ENCODE measurements around the gene MOSPD2.

Gene MOSPD2

GRCh38 chrX:14915596-14915995 is 42.4 kb downstream of the MOSPD2 start:
- DNase-seq (ENCODE audit: low spot score), result no peak

DNA sequence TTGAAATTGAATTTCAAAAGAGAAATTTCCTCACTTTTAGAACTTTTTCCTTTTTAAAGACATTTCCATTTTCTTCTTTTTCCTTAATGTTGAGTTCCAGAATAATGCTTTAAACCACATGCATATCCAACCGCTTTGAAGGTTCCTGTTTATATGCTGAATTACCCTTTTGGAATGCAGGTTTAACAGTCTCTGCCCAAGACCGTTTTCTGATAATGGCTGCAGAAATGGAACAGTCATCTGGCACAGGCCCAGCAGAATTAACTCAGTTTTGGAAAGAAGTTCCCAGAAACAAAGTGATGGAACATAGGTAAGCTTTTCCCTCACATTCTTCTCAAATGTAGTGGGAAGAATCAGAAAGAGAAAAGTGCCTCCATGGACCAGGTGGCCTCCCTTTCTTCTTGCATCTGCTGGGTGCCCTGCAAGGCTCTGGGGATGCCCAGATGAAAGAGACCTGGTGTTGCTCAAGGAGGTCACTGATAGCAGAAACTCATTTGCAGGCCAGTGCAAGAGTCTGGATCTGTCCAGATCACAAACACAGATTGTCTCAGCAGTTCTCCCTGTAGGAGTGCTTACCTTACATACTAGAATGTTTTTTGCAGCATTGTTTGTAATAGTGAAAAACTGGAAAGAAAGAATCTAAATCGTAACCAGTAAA is 42.9 kb downstream of the MOSPD2 start:
- no peak for DNase-seq (ENCODE audit: low spot score)

GRCh38 chrX:14919407-14919806 is 46.2 kb downstream of the MOSPD2 start:
- DNase-seq (ENCODE audit: low spot score), result no peak

- no peak for DNase-seq (ENCODE audit: low spot score)
Observed at GRCh38 chrX:14920196-14920595, 47.0 kb downstream of the MOSPD2 start.

DNA sequence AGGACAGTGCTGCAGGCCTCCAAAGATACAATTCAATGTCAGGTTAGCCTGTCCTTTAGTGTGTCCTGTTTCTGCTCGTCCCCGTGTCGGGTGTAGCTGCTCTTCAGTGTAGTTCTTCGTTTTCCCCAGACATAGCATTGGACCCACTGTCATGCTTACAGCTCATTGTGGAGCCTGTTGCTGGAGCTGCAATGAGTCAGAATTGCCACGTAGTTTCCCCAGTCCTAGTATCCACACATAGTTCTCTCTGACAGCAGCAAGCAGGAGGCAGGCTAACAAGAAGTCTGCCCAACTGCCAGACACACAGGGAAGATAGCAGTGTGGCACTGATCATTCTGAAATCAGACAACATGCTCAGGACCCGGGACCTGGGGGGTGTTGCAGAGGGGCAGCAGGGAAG is 49.2 kb downstream of the MOSPD2 start:
- no peak for DNase-seq (ENCODE audit: low spot score)

DNA sequence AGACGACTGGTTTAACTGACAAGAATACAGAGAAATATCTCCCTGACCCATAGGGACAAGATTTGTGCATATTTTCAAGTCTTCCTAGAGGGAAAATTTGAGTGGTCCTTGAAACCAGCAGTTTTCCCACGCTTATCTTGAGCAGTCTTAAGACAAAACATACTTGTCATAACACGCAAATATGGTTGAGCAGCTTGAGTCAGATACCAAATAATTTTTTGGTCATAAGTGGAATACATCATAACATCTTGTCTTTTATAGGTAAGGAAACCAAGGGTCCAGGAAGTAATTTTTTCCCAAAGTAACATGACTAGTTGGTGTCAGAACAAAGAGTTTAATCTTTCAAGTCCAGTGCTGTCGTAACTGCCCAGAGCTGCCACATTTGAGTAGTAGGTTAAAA is 50.5 kb downstream of the MOSPD2 start:
- no peak for DNase-seq (ENCODE audit: low spot score)

GRCh38 chrX:14926471-14926870 is 53.2 kb downstream of the MOSPD2 start:
- no peak for DNase-seq (ENCODE audit: low spot score)

DNA sequence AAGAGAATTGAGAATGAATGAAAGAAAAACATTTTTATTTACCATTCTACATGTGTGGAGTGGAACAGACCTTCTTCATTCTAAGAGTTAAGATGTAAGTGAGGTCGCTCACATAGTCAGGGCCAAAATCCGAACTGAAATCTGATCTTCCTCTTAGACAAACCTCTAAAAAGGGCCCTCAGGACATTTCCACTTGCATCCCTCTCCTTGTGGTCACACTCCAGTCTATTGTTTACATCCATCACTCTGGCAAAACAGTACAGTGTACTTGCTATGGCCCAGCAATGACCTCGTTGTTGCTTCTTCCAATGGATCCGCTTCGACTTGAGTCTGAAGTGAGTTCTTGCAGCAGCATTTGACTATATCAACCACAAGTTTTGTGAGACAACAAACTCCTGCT is 54.2 kb downstream of the MOSPD2 start:
- DNase-seq (ENCODE audit: low spot score), result no peak

DNA sequence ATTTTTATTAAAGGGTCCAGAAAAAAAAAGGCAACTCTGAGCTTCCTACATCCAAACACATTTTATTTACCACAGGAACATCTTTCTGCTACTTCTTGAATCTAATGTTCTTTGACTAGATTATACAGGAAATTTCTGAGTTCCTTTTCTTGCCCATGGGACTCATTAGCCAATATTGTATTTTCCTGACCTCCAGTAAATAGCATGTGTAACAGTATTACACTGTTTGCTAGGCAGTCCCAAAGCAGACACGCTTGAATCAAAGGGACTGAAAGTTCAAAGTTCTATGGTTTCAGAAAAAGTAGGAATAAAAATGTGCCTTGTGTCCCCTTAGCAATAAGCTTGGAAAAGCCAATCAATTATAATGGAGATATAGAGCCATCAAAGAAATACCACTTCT is 57.4 kb downstream of the MOSPD2 start:
- no peak for DNase-seq (ENCODE audit: low spot score)

DNA sequence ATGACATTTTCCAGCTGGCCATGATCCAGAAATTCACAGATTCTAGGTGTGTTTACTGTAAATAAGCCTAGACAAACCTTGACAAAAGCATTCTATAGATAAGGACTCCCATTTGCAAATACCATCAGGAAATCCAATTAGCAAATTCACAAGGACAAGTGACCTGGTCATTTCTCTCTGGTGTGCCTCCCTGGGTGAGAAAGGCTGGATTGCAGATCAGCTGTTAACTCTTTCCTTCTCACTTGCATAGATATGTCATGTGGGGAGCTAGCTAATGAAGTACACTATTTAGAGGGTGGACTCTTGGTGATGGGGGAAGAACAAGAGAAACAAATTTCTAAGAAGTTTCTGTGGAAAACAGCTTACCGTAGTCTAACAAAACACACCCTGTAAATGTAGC is 58.9 kb downstream of the MOSPD2 start:
- DNase-seq (ENCODE audit: low spot score), result no peak

DNA sequence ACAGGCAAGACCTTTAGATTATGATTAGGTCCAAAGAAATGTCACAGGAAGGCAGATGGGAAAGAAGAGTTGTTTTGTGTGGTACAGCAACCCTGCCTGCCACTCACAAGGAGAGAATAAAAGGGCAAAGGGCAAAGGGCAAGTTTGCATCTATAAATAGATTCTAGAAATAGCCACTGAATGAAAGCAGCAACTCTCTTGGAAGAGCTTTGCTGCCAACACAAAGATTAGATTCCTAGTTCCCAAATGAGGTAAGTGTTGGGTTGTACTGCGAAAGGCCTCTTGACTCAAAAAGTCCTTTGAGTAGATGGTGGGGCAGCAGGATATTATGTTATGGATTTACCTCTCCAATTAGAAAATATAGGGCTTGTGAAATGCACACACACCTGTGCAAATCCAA is 61.2 kb downstream of the MOSPD2 start:
- no peak for DNase-seq (ENCODE audit: low spot score)

DNA sequence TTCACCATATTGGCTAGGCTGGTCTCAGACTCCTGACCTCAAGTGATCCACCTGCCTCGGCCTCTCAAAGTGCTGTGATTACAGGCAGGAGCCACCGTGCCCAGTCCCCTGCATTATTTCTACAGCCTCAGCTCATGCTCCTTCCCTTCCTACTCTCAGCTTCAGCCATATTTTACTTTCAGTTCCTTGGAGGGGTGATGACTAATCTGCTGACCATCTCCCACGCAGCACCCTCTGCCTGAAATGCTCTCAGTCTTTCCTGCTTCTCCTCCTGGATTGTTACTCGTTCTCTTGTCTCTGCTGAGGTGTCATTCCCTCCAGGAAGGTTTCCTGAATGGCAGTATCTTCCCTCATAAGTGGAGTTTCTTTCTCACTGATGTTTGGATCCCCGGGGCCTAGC is 63.3 kb downstream of the MOSPD2 start:
- DNase-seq (ENCODE audit: low spot score), result no peak

- no peak for DNase-seq (ENCODE audit: low spot score)
Observed at GRCh38 chrX:14939644-14940043, 66.4 kb downstream of the MOSPD2 start.

DNA sequence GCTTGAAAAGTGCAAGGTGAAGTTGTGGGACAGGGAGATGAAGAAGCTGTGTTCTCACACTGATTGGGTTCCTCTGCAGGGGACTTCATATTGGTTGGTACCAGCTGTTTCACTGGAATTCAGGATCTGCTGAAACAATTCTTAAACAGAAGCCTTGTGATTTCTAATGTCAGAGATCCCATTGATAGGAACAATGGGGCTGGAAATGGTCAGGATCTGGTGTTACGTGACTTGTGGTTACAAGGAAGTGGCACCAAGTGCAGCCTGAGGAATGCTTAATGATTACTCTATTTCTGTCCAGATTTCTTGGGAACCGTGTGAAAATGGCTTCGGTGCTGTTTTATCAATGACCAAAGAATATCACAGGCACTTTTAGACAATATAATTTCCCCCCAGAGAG is 68.1 kb downstream of the MOSPD2 start:
- no peak for DNase-seq (ENCODE audit: low spot score)

DNA sequence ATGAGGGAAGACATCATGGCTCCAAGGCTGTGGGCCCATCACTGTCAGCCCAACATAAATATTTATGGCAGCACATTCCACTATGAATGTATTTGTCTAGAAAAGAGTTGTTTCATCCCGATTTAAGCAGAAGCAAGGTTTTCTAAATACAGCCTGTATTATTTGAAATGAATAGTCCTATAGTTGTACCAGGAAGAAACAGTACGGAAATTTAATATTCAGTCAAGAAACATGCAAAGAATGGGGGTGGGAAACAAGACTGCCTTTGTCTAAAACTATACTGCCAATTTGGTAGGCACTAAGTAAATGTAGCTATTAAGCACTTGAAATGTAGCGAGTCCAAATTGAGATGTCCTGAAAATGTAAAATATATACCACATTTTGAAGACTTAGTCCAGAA is 69.1 kb downstream of the MOSPD2 start:
- DNase-seq (ENCODE audit: low spot score), result no peak

DNA sequence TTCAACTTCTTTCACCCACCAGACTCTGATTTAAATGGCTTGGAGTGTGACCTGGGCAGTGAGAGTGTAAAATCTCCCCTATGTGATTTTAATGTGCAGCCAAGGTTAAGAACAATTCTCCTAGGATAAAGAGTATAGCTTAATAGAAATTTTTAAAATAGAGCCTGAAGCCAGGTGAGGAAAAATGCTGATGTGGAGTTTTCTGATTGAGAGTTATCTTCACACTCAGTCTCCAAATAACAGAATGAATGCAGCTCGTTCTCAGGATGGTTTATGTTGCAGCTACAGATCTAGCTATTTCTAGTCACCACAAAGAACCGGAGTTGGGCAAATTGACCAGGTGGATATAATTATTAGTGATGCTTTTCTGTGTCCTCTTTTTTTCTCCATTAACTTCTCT is 70.7 kb downstream of the MOSPD2 start:
- no peak for DNase-seq (ENCODE audit: low spot score)

DNA sequence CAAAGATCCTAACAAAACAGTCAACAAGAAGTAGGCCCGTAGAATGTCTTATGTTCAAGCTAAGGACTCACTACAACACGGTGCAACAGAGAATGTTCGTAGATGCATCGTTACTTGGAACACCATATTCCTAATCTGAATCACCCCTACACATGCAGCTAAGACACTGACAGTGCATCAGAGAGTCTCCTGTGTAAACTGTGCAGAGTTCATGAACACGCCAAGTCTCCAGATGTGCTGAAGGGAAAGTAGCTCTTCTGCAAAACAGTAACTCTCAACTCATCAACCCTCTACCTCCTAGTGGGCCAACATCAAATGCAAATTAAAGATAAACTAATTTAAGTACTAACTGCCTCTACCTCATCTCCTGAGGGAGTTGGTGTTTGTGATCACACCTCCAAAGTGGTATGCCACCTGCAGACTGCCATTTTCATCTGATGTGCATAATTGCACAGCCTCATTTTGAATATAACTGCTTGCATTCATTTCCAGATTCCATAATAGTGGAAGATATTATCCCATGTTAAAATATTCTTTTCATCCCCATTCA is 73.5 kb downstream of the MOSPD2 start:
- no peak for DNase-seq (ENCODE audit: low spot score)

GRCh38 chrX:14948691-14949090 is 75.5 kb downstream of the MOSPD2 start:
- no peak for DNase-seq (ENCODE audit: low spot score)

DNA sequence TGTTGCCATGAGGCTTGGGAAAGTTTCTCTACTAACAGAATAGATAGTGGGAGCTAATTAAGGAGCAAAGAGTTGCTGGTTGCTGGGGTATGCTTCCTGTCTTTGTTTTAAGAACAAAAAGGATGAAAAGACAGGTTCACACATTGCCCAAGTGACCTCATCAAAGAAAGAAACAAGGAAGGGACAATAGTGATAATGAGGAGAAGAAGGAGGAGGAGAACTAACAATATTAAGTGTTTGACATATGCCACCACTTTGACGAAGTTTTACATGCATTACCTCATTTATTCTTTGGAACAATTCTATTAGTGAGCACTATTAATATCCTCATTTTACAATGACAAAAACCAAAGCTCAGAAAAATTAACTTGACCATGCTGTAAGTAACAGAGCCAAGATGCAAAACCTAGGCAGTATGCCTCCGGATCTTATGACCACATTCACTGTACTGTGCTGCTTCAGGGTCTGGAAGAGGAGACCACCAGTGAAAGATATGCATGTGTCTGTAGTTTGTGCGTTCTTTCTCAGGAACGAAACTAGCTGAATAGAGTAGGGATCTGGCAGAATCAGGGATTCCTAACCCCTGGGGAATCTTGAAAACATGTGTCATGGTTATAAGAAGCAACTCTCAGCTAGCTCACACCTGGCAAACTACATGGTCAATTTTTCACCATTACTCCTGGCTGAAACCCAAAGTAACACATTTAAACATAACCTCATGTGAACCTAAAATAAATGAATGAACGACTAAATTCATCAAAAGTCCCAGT is 83.8 kb downstream of the MOSPD2 start:
- DNase-seq (ENCODE audit: low spot score), result no peak

GRCh38 chrX:14963447-14964236 is 90.4 kb downstream of the MOSPD2 start:
- DNase-seq (ENCODE audit: low spot score), result no peak

DNA sequence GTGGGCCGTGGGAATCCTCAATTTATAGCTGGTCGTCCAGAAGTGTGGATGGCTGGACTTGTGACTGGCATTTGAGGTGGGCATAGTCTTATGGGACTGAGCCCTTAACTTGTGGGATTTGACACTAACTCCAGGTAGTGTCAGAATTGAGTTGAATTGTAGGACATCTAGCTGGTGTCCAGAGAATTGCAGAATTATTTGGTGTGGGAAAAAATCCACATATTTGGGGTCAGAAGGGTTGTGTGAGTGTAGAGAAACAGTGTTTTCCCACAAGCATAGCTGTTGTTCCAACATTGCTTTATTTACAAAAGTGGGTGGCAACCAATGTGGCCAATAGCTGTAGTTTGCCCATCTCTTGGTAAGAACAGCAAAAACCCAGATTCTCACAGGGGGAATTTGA is 91.3 kb downstream of the MOSPD2 start:
- no peak for DNase-seq (ENCODE audit: low spot score)

Data from CD4-positive, alpha-beta T cell treated with Interleukin-2 at 100 ng/mL for 4 hours (primary cell).